IPS-NIHi11 (cell line): ENCODE data around the gene DCST2.
"Not testable (repeated sequence)": the region's sequence is repeated elsewhere in the genome, so short reads cannot be mapped to it uniquely, and the experiment has no call there.

Experiments used
- DNase-seq: peaks from one replicate; pipeline ENCODE4 v3.0.0; 2012; ENCODE audit warnings: mixed read lengths, low spot score

DCST2 gene

GRCh38 chr1:154998818-154999570, 34.6 kb downstream of the DCST2 start:
- DNase-seq = peak; percentile 81

GRCh38 chr1:154998201-154998780, 35.3 kb downstream of the DCST2 start:
- DNase-seq = no peak

- DNase-seq = no peak
Measured at GRCh38 chr1:154996966-154997701, 36.4 kb downstream of the DCST2 start.

- DNase-seq = not testable (repeated sequence)
Measured at GRCh38 chr1:154995301-154995983, 38.1 kb downstream of the DCST2 start.

GRCh38 chr1:154994591-154994990, 39.0 kb downstream of the DCST2 start:
- no peak for DNase-seq

GRCh38 chr1:154994269-154994587, 39.4 kb downstream of the DCST2 start:
- no peak for DNase-seq

GRCh38 chr1:154993572-154994268, 39.9 kb downstream of the DCST2 start, which contains the start of gene LENEP:
TSS of gene LENEP (plus strand) at chr1:154993586. CDS start at chr1:154993608, 22 bp downstream.
- no peak for DNase-seq

- no peak for DNase-seq
Measured at GRCh38 chr1:154992721-154993571, 40.6 kb downstream of the DCST2 start.

GRCh38 chr1:154990276-154990675, 43.3 kb downstream of the DCST2 start:
- no peak for DNase-seq

- no peak for DNase-seq
Measured at GRCh38 chr1:154989195-154989860, 44.3 kb downstream of the DCST2 start.

- no peak for DNase-seq
Measured at GRCh38 chr1:154988058-154988954, 45.3 kb downstream of the DCST2 start.

GRCh38 chr1:154987326-154987725, 46.3 kb downstream of the DCST2 start:
- no peak for DNase-seq

GRCh38 chr1:154986736-154987135, 46.8 kb downstream of the DCST2 start:
- not testable (repeated sequence) for DNase-seq

GRCh38 chr1:154983776-154984466, 49.7 kb downstream of the DCST2 start:
- no peak for DNase-seq

- DNase-seq = peak; percentile 95
Measured at GRCh38 chr1:154982897-154983648, 50.5 kb downstream of the DCST2 start, which contains the start of gene FLAD1. TSS of gene FLAD1 (plus strand) at chr1:154983344. CDS start at chr1:154983695, 351 bp downstream.

- DNase-seq = no peak
Measured at GRCh38 chr1:154982341-154982740, 51.2 kb downstream of the DCST2 start.

- no peak for DNase-seq
Measured at GRCh38 chr1:154978360-154978759, 55.2 kb downstream of the DCST2 start.

GRCh38 chr1:154977762-154978161, 55.8 kb downstream of the DCST2 start:
- not testable (repeated sequence) for DNase-seq
